H4 (cell line): ENCODE results near the gene HOXC10. TPM values are rescaled to one million over a fixed set of nuclear protein-coding genes. Genes with fewer than 3 reads are reported as not detected.

Source experiments
- DNase-seq: peaks from one replicate; pipeline ENCODE4 v3.0.0-alpha.2; 2015; ENCODE audit warnings: low spot score
- total RNA-seq: library from RNA; depleted of rRNA; stranded (reverse); fragments of >200 nt; shearing (Covaris generic); gene quantifications from 2 replicates; pipeline ENCODE4 v1.2.3, GENCODE V29; 2014

HOXC10 gene
- total RNA-seq, 1 experiment from 2014 or later, result 8.7 TPM

DNA sequence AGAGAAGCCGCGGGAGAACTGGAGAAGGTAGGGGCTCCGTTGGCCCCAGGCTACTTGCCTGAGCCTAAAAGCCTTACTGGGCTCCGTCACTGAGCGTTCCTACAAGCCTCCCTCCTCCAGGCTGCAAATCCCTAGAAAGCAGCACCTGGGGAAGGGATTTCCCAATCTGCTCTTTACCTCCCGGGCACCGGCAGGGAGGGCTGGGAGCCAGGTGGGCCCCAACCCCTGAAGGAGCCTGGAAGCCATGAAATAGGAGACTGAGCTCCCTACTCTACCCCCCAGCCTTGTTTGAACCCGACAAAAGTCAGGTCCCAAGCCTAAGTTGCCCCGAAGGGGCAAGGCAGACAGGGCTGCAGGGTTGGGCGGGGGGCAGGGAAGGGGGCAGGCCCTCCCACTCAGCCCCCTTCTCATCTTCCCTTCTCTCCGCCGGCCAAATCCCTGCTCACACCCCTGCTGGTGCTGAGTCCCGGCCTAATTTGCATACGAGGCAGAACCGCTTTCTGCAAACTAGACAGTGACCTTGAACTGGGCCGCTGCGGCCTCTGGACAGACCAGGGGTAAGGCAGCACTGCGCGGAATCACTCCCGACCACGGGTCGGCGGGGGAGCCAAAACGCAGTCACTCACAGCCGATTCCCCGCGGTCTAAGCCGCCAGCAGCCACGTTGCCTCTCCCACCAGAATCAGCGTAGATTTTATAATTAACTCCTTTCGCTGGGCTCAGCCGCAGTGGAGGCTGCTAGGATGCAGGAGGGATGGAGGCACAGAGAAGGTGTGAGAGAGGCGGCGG, 34.0 kb upstream of the HOXC10 start:
- DNase-seq, result no peak

DNA sequence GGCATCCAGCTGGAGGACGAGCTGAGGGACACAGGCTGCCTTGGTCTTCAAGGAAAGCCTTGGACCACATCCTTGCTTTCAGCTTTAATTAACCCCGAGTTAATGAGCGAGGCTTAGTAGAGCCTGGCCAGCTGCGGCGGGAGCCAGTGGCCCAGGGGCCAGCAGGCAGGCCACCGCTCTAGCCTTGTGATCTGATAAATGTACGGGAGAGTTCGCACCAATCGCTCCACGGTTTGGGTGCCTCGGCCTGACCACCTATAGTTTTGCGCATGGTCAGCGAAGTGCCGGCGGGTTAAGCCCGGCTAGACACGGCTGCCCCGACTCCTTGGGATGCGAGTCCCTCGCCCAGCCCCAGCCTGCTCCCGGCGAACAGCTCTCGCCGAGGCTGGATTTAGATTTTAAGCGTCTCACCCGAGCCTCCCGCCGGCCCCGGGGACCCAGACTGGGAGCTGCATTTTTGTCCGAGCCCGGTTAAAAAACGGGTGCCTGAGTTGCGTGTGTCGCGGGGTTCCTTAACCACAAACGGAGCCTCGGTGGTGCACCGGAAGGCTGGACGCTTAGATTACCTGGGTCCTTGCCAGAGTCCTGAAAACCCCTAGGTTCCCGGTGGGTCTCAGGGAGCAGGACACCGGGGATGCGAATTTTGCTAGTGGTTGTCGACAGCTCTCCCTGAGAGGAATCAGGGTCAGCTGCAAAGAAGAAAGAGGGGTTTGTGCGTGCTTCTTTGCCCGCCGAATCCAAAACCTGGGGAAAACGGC, 33.2 kb upstream of the HOXC10 start:
- no peak for DNase-seq

DNA sequence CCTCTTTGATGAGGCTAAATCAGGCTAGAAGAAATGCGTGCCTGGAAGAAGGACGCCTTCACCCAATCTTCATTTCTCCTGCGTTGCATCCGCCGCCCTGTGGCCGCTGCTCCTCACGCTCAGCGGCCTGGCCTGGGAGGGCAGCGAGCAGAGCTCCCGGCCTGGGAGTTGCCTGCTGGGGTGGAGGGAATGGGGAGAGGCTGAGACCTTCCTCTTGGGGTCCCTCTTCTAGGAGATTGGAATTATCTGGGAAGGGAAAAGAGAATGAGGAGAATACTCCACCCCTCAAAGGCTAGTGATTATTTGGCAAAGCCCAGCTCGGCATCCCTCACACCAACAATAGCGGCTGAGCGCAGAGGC, 32.6 kb upstream of the HOXC10 start:
- no peak for DNase-seq

DNA sequence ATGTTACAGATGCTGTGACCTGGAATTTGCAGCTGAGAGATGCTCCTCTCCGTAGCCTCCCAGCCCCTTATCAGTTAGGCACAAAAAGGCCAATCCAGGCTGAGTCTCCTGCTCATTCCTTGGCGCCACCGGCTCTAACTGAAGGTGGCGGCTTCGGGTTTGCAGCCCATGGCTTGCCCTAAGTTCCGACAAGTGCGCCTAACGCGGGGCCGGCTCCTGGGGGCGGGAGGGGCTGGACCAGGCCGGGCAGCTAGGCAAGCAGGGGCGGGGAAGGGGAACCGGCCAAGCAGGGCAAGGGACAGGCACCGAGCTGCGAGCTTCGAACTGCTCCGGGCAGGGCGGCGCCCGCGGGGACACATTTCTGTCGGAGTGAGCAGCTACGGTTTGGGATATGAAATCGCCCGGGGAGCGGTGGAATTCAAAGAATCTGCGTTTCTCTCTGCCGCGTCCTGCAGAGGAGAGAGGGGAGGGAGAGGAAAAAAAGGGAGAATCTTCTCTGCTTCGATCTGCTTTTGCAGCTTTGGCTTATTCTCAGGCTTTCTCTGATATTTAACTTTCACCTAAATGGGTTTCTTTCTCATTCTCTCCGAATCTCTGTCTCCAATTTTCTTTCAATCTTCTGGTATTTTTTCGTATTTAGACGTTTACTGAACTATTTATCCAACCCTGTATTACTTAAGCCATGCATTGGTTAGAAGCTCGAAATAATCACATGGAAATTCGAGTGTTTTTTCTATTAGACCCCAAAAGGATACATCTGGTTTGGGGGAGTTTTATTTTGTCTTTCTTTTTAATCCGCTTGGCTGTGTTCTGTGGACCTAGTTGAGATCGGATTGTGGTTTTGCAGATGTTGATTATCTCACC, 31.8 kb upstream of the HOXC10 start:
- no peak for DNase-seq

DNA sequence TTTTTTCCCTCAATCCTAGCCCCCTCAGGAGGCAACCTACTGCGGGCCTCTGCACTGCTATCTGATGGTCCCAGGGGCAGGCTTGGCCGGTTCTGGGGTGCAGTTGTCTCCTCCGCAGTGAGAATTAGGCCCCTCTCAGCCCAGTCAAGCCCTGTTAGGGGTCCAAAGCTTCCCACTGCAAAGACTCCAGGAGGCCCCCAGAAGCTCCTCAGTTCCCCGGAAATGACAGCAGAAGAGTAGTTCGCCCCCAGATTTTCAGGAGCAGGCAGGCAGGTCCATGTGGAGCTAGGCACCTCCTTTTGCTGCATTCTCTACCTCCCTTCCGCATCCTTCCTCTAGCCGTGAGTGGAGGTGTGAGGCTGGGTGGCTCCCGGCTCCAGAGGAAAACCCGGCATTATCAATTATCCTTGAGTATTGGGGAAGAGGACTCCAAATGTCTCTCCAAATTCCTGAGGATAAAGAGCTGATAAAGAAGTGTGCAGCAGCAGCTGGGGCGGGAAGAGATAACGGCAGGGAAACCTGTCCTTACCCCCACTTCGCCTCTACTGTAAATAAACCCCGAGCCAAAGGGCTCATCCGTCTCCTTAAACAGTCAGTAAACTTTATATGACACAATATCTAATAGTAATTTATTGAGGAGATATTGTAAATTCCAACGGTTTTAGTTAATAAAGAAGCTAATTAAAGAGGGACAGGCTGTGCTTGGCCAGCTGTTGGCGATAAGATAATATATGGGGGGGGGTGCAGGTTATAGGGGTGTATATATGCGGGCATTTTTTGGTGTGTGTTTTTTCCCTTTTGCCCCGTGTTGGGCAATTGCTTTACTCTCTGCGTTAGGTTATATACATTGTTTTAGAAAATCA, 30.9 kb upstream of the HOXC10 start:
- DNase-seq, result no peak

DNA sequence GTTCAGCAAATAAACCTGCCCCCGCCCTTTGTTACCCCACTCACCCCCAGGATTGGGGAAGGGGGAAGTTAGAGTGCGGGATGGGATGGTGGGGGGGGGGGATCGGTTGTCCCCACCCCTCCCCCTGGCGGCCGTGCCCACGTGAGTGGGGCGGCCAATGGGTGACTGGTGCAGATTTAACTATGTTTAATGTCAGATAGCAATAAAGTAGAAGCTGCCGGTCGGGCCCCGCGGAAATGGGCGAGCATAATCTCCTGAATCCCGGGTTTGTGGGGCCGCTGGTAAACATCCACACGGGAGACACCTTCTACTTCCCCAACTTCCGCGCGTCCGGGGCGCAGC, 30.3 kb upstream of the HOXC10 start, which contains the start of gene HOXC12:
HOXC12 (plus strand) TSS at position 210 of the 342 bp plus-strand sequence; CDS start at position 237, 27 bp downstream.
- DNase-seq, result no peak

DNA sequence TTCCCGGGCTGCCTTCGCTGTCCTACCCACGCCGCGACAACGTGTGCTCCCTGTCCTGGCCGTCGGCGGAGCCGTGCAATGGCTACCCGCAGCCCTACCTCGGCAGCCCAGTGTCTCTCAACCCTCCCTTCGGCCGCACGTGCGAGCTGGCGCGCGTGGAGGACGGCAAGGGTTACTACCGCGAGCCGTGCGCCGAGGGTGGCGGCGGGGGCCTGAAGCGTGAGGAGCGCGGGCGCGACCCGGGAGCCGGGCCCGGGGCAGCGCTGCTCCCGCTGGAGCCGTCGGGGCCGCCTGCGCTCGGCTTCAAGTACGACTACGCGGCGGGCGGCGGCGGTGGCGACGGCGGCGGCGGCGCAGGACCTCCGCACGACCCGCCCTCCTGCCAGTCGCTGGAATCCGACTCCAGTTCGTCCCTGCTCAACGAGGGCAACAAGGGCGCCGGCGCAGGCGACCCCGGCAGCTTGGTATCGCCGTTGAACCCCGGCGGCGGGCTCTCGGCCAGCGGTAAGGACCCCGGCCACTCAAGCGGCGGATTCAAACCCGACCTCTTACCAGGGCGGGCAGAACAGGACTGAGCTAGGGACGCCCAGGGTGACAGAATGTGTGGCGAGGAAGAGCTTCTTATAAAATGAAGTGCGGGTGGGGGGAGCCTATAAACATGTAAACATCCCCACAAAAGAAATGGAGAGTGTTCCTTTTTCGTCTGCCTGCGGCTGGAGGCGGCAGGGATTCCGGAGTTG, 29.7 kb upstream of the HOXC10 start:
- no peak for DNase-seq

DNA sequence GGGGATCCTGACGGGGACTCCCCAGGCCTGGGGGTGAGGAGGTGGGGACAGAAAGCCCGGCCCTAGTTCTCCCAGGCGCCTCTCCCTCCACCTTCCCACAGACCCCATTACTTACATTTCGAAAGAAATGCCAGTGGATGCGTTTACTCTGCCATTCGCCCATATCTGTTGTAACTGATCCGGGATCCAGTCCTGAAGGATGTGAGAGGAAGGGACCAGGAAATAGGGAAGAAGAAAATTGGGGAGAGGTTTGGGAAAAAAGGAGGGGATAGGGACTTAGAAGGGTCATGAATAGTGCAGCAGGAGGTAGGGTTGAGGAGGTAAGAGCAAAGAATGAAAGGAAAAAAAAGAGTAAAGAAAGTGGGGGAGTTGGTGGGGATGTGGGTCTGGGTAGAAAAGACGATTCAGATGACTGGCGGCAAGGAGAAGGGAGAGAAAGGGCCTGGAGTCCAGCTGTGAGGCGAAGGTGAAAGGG, 29.1 kb upstream of the HOXC10 start:
- no peak for DNase-seq

DNA sequence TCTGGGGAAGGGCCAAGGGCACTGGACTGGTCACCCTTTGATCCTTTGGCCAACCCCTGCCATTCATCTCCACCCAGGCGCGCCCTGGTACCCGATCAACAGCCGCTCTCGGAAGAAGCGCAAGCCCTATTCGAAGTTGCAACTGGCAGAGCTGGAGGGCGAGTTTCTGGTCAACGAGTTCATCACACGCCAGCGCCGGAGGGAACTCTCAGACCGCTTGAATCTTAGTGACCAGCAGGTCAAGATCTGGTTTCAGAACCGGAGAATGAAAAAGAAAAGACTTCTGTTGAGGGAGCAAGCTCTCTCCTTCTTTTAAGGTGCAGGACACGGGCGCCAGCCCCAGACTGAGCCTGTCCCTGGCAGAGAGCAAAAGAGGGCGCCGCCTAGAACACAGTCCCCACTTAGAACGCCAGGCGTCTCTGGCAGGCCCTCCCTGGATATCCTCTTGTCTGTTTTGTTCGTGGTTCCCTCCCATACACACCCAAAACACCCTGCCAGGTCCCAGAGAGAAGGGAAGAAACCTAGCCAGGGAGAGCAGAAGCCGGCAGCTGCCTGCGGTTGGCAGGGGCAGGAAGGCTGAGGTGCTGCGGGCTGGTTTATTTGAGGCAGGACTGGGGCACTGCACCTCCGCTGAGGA, 28.6 kb upstream of the HOXC10 start:
- no peak for DNase-seq

DNA sequence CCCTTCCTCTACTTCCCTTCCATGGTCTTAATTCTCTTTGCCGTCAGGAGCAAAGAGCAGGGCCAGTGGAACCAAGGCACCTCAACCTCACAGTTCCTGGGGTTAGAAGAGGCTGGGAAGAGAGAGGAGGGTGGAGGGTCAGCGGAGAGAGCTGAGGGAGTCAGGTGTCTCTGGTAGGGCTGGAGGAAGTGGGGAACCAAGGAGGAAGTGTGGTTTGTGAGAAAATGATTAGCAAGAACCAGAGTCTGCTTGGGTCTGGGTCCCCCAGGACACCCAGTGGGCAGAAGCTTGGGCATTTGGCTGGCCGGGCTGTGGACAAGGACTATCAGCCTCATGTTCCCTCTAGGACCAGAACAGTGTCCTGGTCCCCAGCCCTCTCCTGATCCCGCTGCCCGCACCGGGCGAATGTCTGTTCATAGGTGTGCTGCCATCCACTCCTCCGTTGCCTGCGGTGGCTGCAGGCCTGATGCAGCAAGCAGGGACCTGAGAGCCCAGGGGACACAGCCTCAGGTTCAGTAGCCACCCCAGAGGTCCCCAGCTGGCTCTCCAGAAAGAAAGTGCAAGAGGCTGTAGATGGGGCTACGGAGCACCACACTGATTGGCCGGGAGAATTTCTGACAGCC, 27.9 kb upstream of the HOXC10 start:
- DNase-seq, result no peak

DNA sequence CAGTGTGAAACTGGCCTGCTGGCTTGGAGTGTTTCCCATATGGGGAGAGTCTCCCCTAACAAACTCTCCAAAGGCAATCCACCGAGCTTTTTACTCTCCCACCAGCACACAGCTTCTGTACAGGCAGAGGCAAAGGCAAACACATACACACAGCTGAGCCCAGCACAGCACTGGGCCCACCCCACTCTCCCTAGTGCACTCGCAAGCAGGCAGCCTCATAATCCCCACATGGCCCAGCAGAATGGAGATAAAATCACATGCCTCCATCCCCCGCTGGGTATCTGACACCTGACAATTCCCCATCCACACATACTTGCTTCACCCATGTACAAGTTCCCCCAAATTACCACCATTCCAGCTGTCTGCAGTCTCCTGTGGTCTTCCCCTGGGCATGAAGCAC, 26.8 kb upstream of the HOXC10 start:
- no peak for DNase-seq

DNA sequence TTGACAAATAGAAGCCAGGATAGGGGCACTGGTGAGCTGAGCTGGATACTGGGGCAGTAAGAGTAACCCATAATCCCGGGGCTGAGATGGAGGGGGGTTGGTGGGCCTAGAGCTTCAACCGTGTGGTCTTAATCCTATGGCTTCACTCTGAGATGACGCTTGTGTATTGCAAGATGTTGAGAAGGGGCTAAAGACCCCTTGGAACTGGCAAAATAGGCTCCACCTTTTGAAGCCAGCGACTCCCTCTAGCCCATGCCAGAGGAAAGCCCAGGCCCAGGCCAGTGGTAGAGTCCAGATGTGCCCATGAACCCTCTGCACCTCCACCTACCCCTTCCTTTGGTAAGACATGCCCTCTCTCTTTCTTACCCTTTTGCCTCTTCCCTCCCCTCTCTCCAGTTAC, 25.6 kb upstream of the HOXC10 start:
- DNase-seq, result no peak

DNA sequence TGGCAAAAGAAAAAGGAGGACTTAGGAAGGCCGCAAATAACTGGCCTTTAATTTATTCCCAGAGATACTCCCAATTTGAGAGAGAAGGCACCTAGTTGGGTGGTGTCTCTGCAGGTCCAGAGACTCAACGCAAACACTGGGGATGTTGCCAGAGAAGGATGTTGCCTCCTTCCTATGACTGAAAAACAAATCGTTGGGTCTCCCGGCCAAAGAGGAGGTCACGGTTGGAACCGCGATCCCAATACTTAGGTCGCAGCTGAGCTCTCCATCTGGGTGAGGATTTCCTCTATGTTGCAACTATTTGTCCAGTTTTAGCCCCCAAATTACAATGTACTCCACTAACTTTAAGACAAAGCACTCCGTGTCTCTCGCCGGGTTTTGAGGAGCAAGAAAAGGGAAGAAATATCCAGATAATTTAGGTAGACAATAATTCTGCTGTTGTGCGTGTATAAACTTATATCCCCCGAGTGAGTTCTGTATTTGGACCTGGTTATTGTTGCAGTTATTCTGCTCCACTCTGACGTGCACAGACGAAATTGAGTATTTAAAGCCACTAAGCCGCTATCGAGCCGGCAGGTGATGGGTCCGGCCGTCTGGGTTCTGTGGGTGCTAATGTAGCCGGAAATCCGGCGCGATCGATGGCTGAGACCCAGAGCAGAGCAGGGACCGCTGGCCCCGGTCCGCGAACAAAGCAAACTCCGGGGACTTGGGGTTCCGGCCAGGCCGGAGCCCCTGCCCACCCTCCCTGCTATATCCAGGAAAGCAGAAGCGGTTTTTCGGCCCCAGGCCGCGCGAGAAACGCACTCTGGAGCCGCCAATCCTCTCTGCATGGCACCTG, 24.5 kb upstream of the HOXC10 start:
- no peak for DNase-seq

DNA sequence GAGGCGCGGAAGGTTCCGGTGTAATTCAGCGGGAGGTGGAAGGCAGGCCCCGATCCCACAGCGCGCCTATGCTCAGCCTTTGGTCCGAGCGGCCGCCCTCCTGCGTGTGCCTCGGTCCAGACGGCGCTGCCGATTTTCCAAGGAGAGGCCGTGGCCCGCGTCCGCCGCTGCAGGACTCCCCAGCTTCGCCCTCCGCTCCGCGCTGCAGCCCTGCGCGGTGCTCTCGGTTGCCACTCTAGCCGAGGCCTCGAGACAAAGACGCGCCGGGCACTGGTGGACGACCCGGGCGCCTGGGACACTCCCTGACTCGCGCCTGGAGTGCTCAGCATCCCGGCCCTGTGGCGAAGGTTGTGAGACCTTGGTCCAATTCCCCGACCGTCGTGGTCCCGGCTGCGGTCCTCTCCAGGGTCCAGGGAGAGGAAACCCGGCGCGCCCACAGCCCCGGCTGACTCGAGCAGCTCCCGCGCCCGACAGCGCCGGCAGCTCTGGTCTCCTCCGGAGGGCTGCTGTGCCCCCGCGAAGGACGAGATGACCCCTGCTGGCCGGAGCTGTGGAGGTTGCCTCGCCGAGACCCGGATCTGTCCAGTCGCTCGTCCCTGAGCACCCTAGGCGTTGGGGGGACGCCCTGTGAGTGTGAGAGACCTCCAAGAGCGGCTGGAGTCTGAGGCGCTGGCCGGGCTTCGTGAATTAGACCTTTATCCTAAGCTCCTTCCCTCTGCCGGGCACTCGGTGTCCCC, 23.8 kb upstream of the HOXC10 start:
- DNase-seq, result no peak

DNA sequence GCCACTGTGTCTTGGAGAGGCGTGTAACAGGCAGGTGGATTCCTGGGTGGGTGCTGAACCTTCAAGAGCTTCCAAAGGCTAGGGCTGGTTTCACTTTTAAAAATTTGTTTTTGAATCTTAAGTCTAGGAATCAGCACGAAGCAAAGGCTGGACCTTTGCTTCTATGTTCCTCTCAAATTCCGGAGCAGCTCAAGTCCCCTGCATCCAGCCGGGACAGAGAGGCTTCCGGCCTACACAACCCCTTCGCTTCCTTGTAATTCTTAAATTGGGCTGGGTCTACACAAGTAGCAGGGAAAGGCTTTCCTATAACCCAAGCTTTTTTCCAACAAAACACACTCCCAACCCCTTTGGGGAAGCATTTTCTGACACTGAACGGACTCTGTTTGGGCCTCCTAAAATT, 21.9 kb upstream of the HOXC10 start:
- no peak for DNase-seq

DNA sequence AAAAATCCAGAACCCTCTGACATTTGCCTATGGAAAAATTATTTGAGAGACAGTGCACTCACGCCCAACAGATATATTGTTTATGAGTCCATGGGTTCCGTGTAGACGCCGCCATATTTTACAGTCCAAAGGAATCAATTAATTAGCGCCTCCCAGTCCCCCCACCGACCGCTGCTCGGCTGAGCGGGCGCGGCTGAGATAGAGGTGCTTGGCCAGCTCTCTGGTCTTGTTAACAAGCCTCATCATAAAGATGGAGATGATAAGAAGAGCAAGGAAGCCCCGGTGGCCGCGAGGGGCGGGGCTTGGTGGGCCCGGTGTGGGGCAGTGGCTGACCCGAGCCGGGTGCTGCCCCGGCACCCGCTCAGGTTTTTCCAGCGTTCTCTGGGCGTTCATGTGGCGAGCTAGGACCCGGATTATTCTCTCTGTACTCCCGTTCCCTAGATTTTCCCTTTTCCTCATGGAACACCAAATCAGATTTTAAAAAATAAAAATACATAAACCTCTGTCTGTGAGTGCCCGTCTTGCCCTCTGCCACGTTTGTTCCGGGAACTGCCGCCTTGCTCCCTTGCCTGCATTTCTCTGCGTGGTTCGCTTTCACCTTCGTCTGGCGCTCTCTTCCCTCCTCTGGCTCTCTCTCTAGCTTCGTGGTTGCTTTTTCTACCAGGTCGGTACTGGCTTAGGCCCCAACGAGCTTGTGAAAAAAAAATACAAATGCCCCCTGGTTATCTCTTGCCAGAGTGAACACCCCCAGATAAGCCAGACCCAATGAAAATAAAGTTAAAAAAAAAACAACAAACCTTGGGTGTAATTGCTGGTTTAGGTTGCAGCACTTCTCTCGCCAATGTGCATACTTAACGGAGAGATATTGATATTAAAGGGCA, 21.3 kb upstream of the HOXC10 start:
- DNase-seq, result no peak

DNA sequence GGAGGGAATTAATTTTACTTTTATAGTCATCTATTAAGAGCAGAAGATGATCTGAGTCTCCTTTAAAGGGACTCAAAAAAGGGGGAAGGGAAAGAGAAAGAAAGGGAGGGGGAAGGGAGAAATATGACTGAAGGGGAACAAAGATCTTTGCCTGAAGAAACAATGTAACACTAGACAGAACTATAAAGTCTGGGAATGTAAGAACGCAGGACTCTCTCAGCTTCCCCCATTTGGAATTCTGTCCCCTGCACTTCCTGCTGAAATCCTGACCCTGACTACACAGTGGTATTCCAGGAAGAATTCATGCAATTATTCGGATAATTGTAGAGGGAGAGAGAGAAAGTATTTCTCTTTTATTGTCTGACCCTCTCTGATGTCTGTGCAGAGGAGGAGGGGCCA, 20.6 kb upstream of the HOXC10 start:
- no peak for DNase-seq
